ENCODE measurements around the gene KIF22. TPM values are rescaled to one million over a fixed set of nuclear protein-coding genes. Genes with fewer than 3 reads are reported as not detected.

Gene KIF22
- total and polyA plus RNA-seq, 3 donors from 2014 or later: 69.6 to 85.1 (median 79.8) TPM

DNA sequence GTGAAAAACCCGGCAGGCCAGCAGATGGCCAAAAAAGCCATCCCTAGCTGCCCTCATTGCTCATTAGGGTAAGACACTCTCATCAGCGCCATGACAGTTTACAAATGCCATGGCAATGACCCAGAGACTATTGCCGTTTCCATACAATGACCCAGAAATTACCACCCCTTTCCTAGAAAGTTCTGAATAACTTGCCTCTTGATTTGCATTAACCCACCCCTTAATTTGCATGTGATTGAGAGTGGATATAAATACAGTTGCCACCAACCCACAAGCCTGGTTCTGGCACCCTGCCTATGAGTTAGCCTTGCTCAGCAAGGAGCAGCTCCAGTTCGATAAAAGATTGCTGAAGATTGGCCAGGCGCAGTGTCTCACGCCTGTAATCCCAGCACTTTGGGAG lies 28.7 kb upstream of the KIF22 start:
- intact Hi-C loops (cut with DNase I; ENCODE audit: low total_unique reads): no loop called here
- 62 to 83% methylated on average over 6 of the region's 6 CpGs for WGBS, 2 donors

DNA sequence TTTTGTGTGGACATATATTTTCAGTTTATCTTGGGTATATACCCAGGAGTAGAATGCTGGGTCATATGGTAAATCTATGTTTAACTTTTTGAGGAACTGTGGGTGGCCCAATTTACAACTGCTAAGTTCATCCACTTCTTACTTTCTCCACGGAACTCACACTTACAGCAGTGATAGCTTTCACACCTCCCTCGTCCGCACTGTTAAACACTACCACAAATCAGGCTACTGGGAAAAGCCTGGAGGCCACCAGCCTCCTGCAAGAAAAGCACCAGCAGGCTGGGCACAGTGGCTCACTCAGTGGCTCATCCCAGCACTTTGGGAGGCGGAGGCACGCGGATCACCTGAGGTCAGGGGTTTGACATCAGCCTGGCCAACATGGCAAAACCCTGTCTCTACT lies 27.2 kb upstream of the KIF22 start:
- TF ChIP-seq, protein P1, sequence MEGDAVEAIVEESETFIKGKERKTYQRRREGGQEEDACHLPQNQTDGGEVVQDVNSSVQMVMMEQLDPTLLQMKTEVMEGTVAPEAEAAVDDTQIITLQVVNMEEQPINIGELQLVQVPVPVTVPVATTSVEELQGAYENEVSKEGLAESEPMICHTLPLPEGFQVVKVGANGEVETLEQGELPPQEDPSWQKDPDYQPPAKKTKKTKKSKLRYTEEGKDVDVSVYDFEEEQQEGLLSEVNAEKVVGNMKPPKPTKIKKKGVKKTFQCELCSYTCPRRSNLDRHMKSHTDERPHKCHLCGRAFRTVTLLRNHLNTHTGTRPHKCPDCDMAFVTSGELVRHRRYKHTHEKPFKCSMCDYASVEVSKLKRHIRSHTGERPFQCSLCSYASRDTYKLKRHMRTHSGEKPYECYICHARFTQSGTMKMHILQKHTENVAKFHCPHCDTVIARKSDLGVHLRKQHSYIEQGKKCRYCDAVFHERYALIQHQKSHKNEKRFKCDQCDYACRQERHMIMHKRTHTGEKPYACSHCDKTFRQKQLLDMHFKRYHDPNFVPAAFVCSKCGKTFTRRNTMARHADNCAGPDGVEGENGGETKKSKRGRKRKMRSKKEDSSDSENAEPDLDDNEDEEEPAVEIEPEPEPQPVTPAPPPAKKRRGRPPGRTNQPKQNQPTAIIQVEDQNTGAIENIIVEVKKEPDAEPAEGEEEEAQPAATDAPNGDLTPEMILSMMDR (IDR thresholded peaks at IDR 0.05): no peak
- intact Hi-C loops (cut with DNase I; ENCODE audit: low total_unique reads): no loop called here
- Histone ChIP-seq H3K9me3 (no peaks in the 10 kb centered on the region), H3K36me3 (ENCODE audit: low read depth, missing control alignments) (no peaks in the 10 kb centered on the region), H3K4me1 (no peaks in the 10 kb centered on the region), H3K4me3 (no peak overlapping the region), H3K27ac (no peak overlapping the region), H3K27me3 (no peaks in the 10 kb centered on the region)
- DNase-seq: no peak
- 73 to 89% methylated on average over 6 of the region's 6 CpGs for WGBS, 2 donors

More for the DNA sequence above, 28.7 kb upstream of the KIF22 start:
- DNase-seq: no peak
- Histone ChIP-seq H3K27ac (no peak overlapping the region), H3K36me3 (ENCODE audit: low read depth, missing control alignments) (no peaks in the 10 kb centered on the region), H3K9me3 (no peaks in the 10 kb centered on the region), H3K27me3 (no peaks in the 10 kb centered on the region), H3K4me3 (no peak overlapping the region), H3K4me1 (no peaks in the 10 kb centered on the region)
- TF ChIP-seq, protein P1 (IDR thresholded peaks at IDR 0.05): no peak
- no peak for TF ChIP-seq POLR2A (IDR thresholded peaks at IDR 0.05)

DNA sequence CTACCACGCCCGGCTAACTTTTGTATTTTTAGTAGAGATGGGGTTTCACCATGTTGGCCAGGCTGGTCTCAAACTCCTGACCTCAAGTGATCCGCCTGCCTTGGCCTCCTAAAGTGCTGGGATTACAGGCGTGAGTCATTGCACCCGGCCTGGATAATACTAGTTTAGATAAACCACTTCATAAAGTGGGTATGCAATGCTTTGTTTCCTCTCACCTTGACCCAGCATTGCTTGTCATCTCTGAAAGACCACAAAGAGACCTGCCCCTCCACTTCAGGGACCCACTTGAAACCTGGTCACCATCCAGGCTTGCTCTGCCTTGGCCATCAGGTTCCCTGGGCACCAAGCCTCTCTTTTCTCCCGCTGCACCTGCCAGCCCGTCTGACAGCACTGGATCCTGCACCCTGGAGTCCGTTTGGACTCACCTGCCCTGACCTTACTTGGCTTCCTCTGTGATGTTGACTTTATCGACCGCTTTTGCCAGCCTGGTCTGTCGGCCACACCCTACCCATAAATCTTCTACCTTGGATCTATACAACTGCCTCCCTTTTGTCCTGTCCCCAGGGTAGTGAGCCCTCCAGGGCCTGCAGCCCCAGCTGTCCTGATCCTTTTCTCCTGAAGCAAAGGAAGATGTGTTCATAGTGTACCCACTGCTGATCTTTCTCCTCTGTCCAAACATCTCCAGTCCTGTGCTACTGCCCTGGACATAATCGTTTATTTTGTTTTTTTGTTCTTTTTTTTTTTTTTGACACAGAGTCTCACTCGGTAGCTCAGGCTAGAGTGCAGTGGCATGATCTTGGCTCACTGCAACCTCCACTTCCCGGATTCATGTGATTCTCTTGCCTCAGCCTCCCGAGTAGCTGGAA lies 25.2 kb upstream of the KIF22 start:
- TF ChIP-seq, protein P1 (IDR thresholded peaks at IDR 0.05): no peak
- TF ChIP-seq POLR2A (IDR thresholded peaks at IDR 0.05): no peak
- intact Hi-C loops (cut with DNase I; ENCODE audit: low total_unique reads): no loop called here
- H3K9me3 ChIP-seq: no peaks in the 10 kb centered on the region
- no peaks in the 10 kb centered on the region for H3K4me1 ChIP-seq
- H3K27ac ChIP-seq: no peak overlapping the region
- no peaks in the 10 kb centered on the region for H3K27me3 ChIP-seq
- H3K36me3 ChIP-seq (ENCODE audit: low read depth, missing control alignments): no peaks in the 10 kb centered on the region
- no peak for DNase-seq
- 81 to 85% methylated on average over 15 of the region's 15 CpGs for WGBS, 2 donors
- H3K4me3 ChIP-seq: no peak overlapping the region

DNA sequence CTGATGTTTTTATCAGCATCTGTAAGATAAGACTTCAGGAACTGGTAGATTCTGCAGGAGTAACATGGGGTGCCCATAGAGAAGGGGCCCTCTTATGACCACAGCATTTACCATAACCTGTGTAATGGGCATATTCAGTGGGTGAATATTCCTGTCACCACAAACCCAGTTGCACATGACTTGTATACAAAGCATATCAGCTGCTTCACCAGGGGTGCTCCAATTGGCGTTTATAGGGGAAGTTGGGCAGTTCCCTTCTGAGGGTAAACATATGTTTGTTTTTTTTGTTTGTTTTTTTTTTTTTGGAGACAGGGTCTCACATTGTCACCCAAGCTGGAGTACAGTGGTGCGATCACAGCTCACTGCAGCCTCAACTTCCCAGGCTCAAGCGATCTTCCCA lies 24.0 kb upstream of the KIF22 start:
- Histone ChIP-seq H3K4me3 (no peak overlapping the region), H3K27ac (no peak overlapping the region), H3K4me1 (no peaks in the 10 kb centered on the region), H3K36me3 (ENCODE audit: low read depth, missing control alignments) (no peaks in the 10 kb centered on the region), H3K9me3 (no peaks in the 10 kb centered on the region), H3K27me3 (no peaks in the 10 kb centered on the region)
- intact Hi-C loops (cut with DNase I; ENCODE audit: low total_unique reads): no loop called here
- no peak for TF ChIP-seq POLR2A (IDR thresholded peaks at IDR 0.05)
- TF ChIP-seq, protein P1 (IDR thresholded peaks at IDR 0.05): no peak
- DNase-seq: no peak
- 93 to 95% methylated on average over 3 of the region's 3 CpGs for WGBS, 2 donors

DNA sequence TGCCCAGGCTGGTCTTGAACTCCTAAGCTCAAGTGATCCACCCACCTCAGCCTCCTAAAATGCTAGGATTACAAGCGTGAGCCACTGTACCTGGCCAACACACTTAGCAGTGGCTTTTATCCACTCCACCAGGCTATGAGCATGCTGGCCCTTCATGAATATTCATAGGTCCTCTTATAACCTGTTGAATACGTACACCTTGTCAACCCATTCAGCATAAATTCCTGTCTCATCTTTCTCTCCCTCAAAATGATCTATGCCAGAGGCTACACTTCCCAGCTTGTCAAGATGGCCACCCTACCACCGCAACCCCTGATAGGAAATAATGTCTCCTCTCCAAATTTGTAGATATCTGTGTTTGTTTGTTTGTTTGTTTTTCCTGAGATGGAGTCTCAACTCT lies 23.5 kb upstream of the KIF22 start:
- no peaks in the 10 kb centered on the region for H3K4me1 ChIP-seq
- no peaks in the 10 kb centered on the region for H3K36me3 ChIP-seq (ENCODE audit: low read depth, missing control alignments)
- H3K27ac ChIP-seq: no peak overlapping the region
- WGBS, 2 donors: 86 to 93% methylated on average over 3 of the region's 3 CpGs
- no peak overlapping the region for H3K4me3 ChIP-seq
- intact Hi-C loops (cut with DNase I; ENCODE audit: low total_unique reads): no loop called here
- no peak for TF ChIP-seq POLR2A (IDR thresholded peaks at IDR 0.05)
- TF ChIP-seq, protein P1 (IDR thresholded peaks at IDR 0.05): no peak
- H3K9me3 ChIP-seq: no peaks in the 10 kb centered on the region
- DNase-seq: no peak
- no peaks in the 10 kb centered on the region for H3K27me3 ChIP-seq
